GM19023 (cell line): ENCODE results near the gene C1QTNF5.
"Not testable (repeated sequence)": the region's sequence is repeated elsewhere in the genome, so short reads cannot be mapped to it uniquely, and the experiment has no call there.

Experiments
- ATAC-seq: cut with Tn5 transposase; IDR thresholded peaks from one replicate; pipeline ENCODE4 v1.9.1; 2021; ENCODE audit warnings: mild to moderate bottlenecking, moderate library complexity; ENCODE audit not compliant: unreplicated experiment

The C1QTNF5 gene, protein sequence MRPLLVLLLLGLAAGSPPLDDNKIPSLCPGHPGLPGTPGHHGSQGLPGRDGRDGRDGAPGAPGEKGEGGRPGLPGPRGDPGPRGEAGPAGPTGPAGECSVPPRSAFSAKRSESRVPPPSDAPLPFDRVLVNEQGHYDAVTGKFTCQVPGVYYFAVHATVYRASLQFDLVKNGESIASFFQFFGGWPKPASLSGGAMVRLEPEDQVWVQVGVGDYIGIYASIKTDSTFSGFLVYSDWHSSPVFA

GRCh38 chr11:119340335-119341221, at the start of gene C1QTNF5:
TSS of gene C1QTNF5 (minus strand) at chr11:119340883. CDS start at chr11:119340397, 486 bp downstream.
- ATAC-seq, result no peak

GRCh38 chr11:119389611-119390254, 49.0 kb upstream of the C1QTNF5 start:
- ATAC-seq, result no peak

DNA sequence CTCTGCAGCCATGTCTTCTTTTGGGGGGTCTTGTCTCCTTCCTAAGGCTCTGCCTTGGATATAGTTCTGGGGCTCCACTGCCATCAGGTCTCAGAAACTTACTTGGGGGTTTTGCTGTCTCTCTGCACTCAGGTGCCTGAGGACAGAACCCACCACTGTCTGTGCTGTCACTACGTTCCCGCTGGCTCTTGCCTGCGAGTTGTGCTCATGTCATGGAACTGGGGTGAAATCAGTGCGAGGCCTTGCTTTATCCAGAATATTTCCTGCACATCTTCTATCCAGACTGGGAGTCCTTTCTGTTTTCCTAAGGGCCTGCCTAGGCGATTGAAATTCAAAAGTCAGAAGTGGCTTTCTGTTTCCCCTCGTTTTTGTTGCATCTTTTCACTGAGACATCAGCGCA, 47.4 kb upstream of the C1QTNF5 start:
- ATAC-seq, result no peak

DNA sequence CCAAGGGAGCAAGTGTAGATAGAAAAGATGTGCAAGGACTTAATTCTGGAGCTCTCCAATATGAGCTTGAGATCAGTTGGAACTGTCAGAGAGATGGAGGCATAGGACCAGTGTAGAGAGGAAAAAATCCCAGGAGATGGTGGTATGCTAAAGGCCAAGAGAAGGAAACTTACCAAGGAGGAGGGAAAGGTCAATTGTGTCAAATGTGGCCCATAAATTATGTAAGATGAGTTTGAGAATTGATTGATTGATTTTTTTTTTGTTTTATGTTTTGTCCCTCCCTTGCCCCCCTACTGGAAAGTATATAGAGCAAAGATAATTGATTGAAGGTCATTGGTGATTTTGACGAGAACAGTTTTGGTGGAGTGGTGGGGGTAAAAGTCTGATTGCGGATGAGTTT, 43.6 kb upstream of the C1QTNF5 start:
- ATAC-seq, result no peak

GRCh38 chr11:119382513-119382912, 41.8 kb upstream of the C1QTNF5 start:
- ATAC-seq, result not testable (repeated sequence)

GRCh38 chr11:119382101-119382500, 41.4 kb upstream of the C1QTNF5 start:
- ATAC-seq, result no peak

DNA sequence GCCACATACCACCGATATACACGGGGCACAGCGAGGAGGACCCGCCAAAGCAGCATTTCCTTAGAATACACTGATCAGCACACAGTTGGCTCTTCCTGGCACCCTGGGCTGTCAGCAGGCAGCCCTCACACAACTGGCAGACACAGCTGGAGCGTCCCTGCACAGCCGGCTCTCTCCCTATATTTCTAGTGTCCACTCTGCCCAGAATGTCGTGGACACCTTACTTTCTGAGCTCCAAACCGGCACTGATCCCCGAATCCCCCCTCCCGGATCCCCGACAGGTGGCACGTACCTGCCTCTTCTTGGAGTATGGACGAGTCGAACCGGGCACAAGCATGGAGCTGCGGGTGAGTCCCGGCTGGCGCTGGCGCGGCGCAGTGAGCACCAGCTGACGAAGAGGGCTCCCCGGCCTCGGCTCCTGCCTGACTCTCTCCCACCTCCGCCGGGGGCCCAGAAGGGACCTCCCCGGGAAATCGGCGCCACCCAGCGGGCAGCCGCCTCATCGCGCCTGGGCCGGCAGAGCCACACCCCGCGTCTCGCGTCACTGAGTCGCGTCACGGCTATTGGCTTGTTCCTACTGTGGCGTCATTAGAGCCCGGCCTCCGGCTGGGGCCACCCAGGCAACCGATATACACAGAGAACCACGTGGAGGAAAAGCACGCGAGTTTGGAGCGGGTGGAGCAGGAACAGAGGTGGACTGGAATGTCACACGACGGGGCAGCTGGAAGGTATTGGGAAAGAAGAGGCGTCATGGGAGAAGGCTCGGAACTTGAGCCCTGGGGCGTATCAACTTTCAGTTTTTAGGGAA, 40.7 kb upstream of the C1QTNF5 start, which contains the start of gene USP2:
Gene USP2, minus strand, starts transcription at position 510 of the 808 bp plus-strand sequence. CDS start 8,210 bp downstream, outside the sequence.
- ATAC-seq, result peak; percentile 99

DNA sequence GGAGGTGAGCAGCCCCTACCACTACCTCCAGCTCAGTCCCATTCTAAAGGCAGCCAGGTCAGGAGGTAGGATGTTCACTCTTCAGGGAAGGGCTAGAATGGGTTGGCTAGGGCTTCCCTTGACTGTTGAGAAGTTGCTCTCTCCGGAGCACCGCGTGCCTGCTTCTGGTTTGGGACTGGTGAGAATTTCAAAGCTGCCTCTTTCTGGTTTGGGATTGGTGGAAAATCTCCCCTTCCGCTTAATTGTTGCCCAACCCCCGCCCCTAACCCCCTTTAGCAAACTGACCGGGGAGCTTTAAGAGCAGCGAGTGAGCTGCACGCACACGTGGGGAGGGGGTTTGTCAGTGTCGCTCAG, 40.1 kb upstream of the C1QTNF5 start:
- no peak for ATAC-seq

DNA sequence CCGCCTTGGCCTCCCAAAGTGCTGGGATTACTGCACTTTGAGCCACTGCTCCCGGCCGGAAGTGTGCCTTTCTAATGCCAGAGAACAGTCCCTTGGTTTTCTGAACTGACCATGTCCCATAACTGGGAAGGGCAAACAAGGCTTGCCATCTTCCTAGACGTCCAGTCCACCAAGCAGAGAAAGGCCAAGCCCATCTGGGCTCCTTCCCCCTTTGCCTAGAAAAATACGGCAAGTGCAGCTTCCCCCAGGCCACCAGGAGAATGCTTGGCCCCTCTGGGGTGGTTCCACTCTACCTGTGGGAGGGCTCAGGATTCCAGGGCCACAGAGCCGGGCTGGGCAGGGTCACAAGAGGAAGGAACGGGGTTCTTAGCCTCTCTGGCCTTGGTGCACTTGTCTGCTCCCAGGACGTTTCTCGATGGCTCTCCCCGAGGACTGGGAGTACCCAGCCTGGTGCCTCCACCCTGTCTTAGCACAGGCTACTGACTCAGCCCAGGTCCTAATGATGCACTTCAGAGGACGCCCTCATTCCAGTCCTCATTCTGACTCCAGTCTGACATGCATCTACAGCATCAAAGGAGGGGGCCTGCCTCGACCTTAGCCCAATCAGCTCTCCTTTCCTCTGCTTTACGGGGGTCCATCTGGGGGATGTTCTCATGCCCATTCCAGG, 39.6 kb upstream of the C1QTNF5 start:
- no peak for ATAC-seq

- ATAC-seq, result no peak
These were observed 38.3 kb upstream of the C1QTNF5 start for GRCh38 chr11:119378851-119379465.

- no peak for ATAC-seq
These were observed 37.4 kb upstream of the C1QTNF5 start for GRCh38 chr11:119377961-119378667.

DNA sequence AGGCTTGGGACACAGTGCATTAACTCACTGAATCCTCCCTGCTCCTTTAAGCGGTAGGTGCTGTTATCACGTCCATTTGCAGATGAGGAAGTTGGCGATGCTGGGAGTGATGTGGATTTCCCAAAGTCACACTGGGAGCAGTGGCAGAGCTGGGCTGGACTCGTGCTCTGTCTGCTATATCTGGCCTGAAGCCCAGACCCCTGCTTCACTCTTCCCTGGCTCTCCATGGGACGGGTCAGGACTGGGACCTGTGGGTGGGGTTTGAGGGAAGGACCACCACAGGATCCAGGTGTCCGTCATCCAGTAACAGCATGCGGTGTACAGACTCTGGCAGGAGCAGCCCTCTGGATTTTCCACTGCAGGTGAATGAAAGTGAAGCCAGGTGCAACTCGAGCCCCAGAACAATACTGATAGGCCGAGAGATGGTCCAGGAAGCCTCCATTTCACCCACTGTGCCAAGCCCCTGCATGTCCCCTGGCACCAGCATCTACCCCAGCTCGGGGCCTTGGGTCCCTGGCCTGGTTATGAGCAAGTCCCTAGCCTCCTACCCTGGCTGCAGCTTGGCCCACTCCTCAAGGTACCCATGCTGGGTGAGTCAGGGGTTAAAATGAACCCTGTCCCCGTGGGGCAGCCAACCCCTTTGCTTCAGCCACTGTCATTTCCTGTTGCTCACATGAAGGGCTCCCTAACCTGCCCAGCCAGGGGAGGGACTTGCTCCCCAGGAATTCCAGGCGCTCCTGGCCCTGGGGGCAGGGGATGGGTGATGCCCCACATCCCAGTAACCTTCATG, 36.6 kb upstream of the C1QTNF5 start:
- ATAC-seq, result no peak

DNA sequence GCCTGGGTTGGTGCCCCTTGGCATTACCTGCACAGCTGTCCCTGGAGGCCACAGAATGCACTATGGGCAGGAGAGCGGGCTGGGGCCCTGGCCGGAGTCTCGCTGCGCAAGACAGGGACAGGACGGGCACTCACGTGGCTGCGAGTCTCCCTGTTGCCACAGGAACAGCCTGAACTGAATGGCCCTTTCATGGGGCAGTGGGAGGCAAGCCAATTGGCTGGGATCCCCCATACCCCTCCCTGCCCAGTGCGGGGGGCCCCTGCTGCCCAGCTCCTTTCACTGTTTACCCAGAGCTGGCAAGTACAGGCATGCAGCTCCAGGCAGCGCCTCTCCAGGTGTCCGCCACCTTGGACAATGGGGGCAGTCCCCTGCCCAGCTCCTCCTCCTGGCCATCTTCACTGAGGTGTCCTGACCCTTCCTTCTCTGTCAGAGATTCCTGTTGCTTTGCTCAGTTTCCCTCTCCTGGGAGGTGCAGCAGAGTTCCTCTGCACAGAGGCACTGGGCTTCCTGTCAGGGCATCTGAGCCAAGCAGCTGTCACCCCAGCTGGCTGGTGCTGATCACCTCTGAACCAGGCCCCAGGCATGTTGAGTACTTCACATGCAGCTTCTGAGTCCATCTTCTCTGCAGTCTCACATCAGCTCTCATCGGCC, 35.6 kb upstream of the C1QTNF5 start:
- ATAC-seq, result no peak

GRCh38 chr11:119375337-119376196, 34.9 kb upstream of the C1QTNF5 start:
- no peak for ATAC-seq

GRCh38 chr11:119374632-119375336, 34.1 kb upstream of the C1QTNF5 start:
- no peak for ATAC-seq

DNA sequence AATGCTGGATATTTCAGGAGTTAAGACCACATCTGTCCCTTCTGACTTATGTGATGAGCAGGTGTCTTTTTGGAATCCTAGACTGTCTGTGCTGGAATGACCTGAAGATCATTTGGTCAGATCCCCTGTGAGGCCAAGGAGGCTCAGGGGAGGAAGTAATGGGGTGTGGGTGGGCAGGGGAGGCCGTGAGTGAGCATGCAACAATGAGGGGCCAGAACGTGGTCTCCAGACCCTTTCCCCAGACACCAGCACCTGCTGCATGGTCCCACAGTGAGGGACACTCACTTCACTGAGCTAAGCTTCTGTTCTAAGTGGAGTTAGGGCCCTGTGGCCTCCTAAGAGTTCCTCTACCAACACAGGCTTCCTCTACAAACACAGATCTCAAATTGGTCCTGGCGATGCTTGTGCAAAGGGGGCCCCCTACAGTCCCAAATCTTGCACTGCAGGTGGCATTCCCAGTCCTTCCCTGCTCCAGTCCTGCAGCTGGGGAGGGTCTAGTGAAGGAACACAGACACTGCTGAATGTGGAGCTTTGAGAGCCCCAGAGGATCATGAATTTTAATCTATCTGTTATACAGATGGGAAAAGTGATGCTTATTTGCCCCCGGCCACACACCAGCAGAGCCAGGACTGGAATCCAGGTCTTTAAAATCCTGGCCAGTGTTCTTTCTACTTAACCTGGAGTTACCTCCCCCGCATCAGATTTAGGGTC, 33.4 kb upstream of the C1QTNF5 start:
- ATAC-seq, result no peak
